HCT116 (cell line): ENCODE results near the gene WFDC2. TPM values are rescaled to one million over a fixed set of nuclear protein-coding genes. Genes with fewer than 3 reads are reported as not detected.

Experiments used
- ATAC-seq: fragments of 200-7000 bp; cut with Tn5 transposase; 2 replicates; pipeline ENCODE4 v1.9.1; 2020; ENCODE audit warnings: mild to moderate bottlenecking, moderate library complexity
- BruUV-seq: library from RNA; stranded (reverse); fragments of 400-500 nt; replicated peaks from 2 replicates; lab custom pipeline; 2021; lab: Mats Ljungman, UMichigan
- CTCF ChIA-PET: fragments of 300-600 bp; sonication (Branson Sonifier 250); formaldehyde crosslinking; loops from one replicate; lab custom pipeline; 2021; ENCODE audit warnings: antibody characterized with exemption; lab: Charles Lee
- POLR2A ChIA-PET: fragments of 300-600, 350-600 bp; sonication (Branson Sonifier 250); formaldehyde crosslinking; loops from one replicate; lab custom pipeline; 2021; ENCODE audit warnings: antibody characterized with exemption; lab: Charles Lee
- RAD21 ChIA-PET, 2 experiments: fragments of 300-600 bp; sonication (Branson Sonifier 250); formaldehyde crosslinking; loops; one replicate each; lab custom pipeline; 2023; ENCODE audit warnings: low total read pairs in 2 of 2; ENCODE audit not compliant: uncharacterized antibody in 2 of 2, unreplicated experiment in 2 of 2, low non-redundant PET in 1 of 2; lab: Charles Lee
- DNase-seq: peaks from one replicate; pipeline ENCODE4 v3.0.0-alpha.2; 2010; ENCODE audit warnings: low read depth, low spot score
- H2AFZ ChIP-seq: fragments of 200-600 bp; shearing (Covaris generic), sonication (generic); 2 replicates; pipeline ENCODE4 v1.6.1; 2017; ENCODE audit warnings: low read depth, mixed run types, mixed read lengths, antibody characterized with exemption, low read length; ENCODE audit not compliant: poor library complexity, severe bottlenecking
- H3K27ac ChIP-seq: 2 replicates; pipeline ENCODE4 v1.5.1; 2012; ENCODE audit warnings: low read depth, low read length
- H3K27me3 ChIP-seq: fragments of 200-600 bp; sonication (generic); 2 replicates; pipeline ENCODE4 v1.6.1; 2016; ENCODE audit warnings: mixed run types, low read length, mixed read lengths; ENCODE audit not compliant: insufficient read depth
- H3K36me3 ChIP-seq, 2 experiments: fragments of 200-500 bp in 1 of 2; fragments of 200-600 bp in 1 of 2; sonication (Bioruptor generic) in 1 of 2; sonication (generic) in 1 of 2; 2 replicates each; pipeline versions ENCODE4 v1.5.1 to v1.6.1; 2014 to 2016; ENCODE audit warnings: low read length in 2 of 2, inconsistent platforms in 1 of 2, mixed read lengths in 1 of 2, mixed run types in 1 of 2; ENCODE audit not compliant: insufficient read depth in 2 of 2, control insufficient read depth in 1 of 2
- H3K4me1 ChIP-seq, 2 experiments: fragments of 200-600 bp in 1 of 2; sonication (generic) in 1 of 2; 2 replicates each; pipeline versions ENCODE4 v1.5.1 to v1.6.1; 2012 to 2017; ENCODE audit warnings: low read length in 2 of 2, inconsistent platforms in 1 of 2, mild to moderate bottlenecking in 1 of 2, mixed read lengths in 1 of 2, mixed run types in 1 of 2, moderate library complexity in 1 of 2; ENCODE audit not compliant: insufficient read depth in 2 of 2, control insufficient read depth in 1 of 2
- H3K4me2 ChIP-seq: fragments of 200-600 bp; sonication (generic); 2 replicates; pipeline ENCODE4 v1.6.1; 2017; ENCODE audit warnings: mixed run types, low read length, mixed read lengths
- H3K4me3 ChIP-seq, 2 experiments: fragments of 200-600 bp in 1 of 2; sonication (generic) in 1 of 2; replicated peaks in 1 of 2; 2 replicates each; pipeline ENCODE4 v1.5.1; 2011 to 2016; ENCODE audit warnings: low read length in 2 of 2, control low read depth in 1 of 2, low read depth in 1 of 2, mild to moderate bottlenecking in 1 of 2, mixed read lengths in 1 of 2, mixed run types in 1 of 2
- H3K79me2 ChIP-seq: fragments of 200-600 bp; sonication (generic); 2 replicates; pipeline ENCODE4 v1.6.1; 2017; ENCODE audit warnings: mild to moderate bottlenecking, mixed run types, low read length, moderate library complexity, mixed read lengths; ENCODE audit not compliant: insufficient read depth
- H3K9ac ChIP-seq: fragments of 200-600 bp; sonication (generic); 2 replicates; pipeline ENCODE4 v1.6.1; 2016; ENCODE audit warnings: low read length, mixed read lengths
- H3K9me2 ChIP-seq: fragments of 200-600 bp; sonication (generic), shearing (Covaris generic); 2 replicates; pipeline ENCODE4 v1.6.1; 2017; ENCODE audit warnings: mixed run types, mild to moderate bottlenecking, moderate library complexity; ENCODE audit not compliant: insufficient read depth
- H3K9me3 ChIP-seq, 2 experiments: fragments of 200-500 bp in 1 of 2; fragments of 200-600 bp in 1 of 2; sonication (Bioruptor generic) in 1 of 2; sonication (generic) in 1 of 2; 2 replicates each; pipeline ENCODE4 v1.6.1; 2014 to 2017; ENCODE audit warnings: low read length in 2 of 2, mixed read lengths in 2 of 2, inconsistent platforms in 1 of 2, low read depth in 1 of 2, mild to moderate bottlenecking in 1 of 2, mixed run types in 1 of 2, moderate library complexity in 1 of 2; ENCODE audit not compliant: control insufficient read depth in 1 of 2, insufficient read depth in 1 of 2
- H4K20me1 ChIP-seq: fragments of 200-600 bp; sonication (generic), shearing (Covaris generic); 2 replicates; pipeline ENCODE4 v1.6.1; 2017; ENCODE audit warnings: mixed run types, mild to moderate bottlenecking, moderate library complexity; ENCODE audit not compliant: insufficient read depth
- CEBPB ChIP-seq: IDR thresholded peaks from 2 replicates; pipeline ENCODE4 v1.6.1; 2012; ENCODE audit warnings: low read depth
- EGR1 ChIP-seq: IDR thresholded peaks from 2 replicates; pipeline ENCODE4 v1.6.1; 2012; ENCODE audit warnings: low read depth
- ELF1 ChIP-seq: IDR thresholded peaks from 2 replicates; pipeline ENCODE4 v1.6.1; 2012; ENCODE audit warnings: low read depth, borderline replicate concordance
- EZH2 ChIP-seq: fragments of 200-600 bp; sonication (generic); IDR thresholded peaks from 2 replicates; pipeline ENCODE4 v1.6.1; 2017; ENCODE audit warnings: antibody characterized with exemption, mixed run types
- FOSL1 ChIP-seq: IDR thresholded peaks from 2 replicates; pipeline ENCODE4 v1.6.1; 2012; ENCODE audit warnings: low read depth
- POLR2A ChIP-seq: IDR thresholded peaks from 2 replicates; pipeline ENCODE4 v1.7.0; 2011; ENCODE audit warnings: borderline replicate concordance; ENCODE audit not compliant: insufficient read depth, insufficient read length; ENCODE audit errors: extremely low read depth
- POLR2AphosphoS5 ChIP-seq: IDR thresholded peaks from 2 replicates; pipeline ENCODE4 v1.6.1; 2011; ENCODE audit warnings: mild to moderate bottlenecking, low read depth, low read length, moderate library complexity
- RAD21 ChIP-seq: IDR thresholded peaks from 2 replicates; pipeline ENCODE4 v1.6.1; 2012; ENCODE audit warnings: low read depth, mild to moderate bottlenecking
- SP1 ChIP-seq: IDR thresholded peaks from 2 replicates; pipeline ENCODE4 v1.6.1; 2012; ENCODE audit warnings: low read depth
- TCF7L2 ChIP-seq: IDR thresholded peaks from 2 replicates; pipeline ENCODE4 v1.7.0; 2011; ENCODE audit warnings: borderline replicate concordance, inconsistent platforms; ENCODE audit not compliant: insufficient read depth, insufficient read length; ENCODE audit errors: extremely low read depth
- YY1 ChIP-seq: IDR thresholded peaks from 2 replicates; pipeline ENCODE4 v1.6.1; 2011; ENCODE audit warnings: low read length, low read depth, moderate library complexity, mild to moderate bottlenecking; ENCODE audit not compliant: insufficient replicate concordance; ENCODE audit errors: extremely low read depth
- ZFX ChIP-seq: fragments of 450-650 bp; IDR thresholded peaks from 2 replicates; pipeline ENCODE4 v1.6.1; 2017
- intact Hi-C: fragments of 100-400 bp; cut with micrococcal nuclease; formaldehyde crosslinking; loops from 2 replicates; pipeline ENCODE4 v1.10.0; 2022
- total RNA-seq: library from RNA; stranded (reverse); gene quantifications from one replicate; pipeline ENCODE4 v1.2.1, GENCODE V29; 2021; ENCODE audit not compliant: unreplicated experiment
- TF ChIP-seq, protein P1 (sequence below), 3 experiments: fragments of 200-600 bp in 1 of 3; sonication (generic) in 1 of 3; IDR thresholded peaks in 2 of 3; conservative IDR thresholded peaks in 1 of 3; 2 replicates each; pipeline ENCODE4 v1.5.1; 2012 to 2017; ENCODE audit warnings: low read depth in 2 of 3, low read length in 2 of 3, antibody characterized with exemption in 1 of 3, borderline replicate concordance in 1 of 3, control low read depth in 1 of 3, mild to moderate bottlenecking in 1 of 3, mixed read lengths in 1 of 3, mixed run types in 1 of 3, moderate library complexity in 1 of 3; ENCODE audit not compliant: insufficient read depth in 1 of 3
- TF ChIP-seq, protein P2 (sequence below): IDR thresholded peaks from 2 replicates; pipeline ENCODE4 v1.6.1; 2012; ENCODE audit warnings: low read depth

WFDC2 gene
- total RNA-seq, 1 experiment from 2014 or later, result 1.1 TPM

DNA sequence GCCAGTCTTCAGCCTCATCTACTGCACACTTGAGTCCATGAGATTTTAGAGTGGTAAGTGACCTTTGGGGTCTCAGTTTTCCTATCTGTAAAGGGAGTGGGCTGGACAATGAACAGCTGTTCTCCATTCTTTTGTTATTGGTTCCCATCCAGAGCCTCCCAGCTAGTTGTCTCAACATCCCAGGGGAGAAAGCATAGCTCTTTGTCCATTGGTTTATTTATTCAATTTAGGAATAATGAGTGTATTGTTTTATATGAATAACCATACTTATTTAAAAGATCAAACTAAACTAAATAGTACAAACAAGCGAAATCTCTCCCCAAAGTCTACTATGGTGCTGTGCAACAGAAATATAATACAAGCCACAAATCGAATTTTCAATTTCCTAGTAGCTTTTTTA, 39.9 kb upstream of the WFDC2 start:
- H3K4me1 ChIP-seq, result no peaks in the 10 kb centered on the region
- H3K4me3 ChIP-seq, result no peak overlapping the region
- H3K9ac ChIP-seq, result no peak overlapping the region
- RAD21 ChIA-PET, result no interaction called here
- intact Hi-C loops, result no loop called here
- H3K36me3 ChIP-seq, result peaks cover 7% of the 10 kb centered on the region in 2 experiments; a peak in 3 of 4 replicates
- ATAC-seq (no peak), DNase-seq (no peak)
- CTCF ChIA-PET, result interaction anchor here (0.9 kb wide), 1 partner anchor 124 kb away, joined by 5 read pairs; no protein-coding TSS in a partner anchor
- H3K4me2 ChIP-seq, result no peak overlapping the region
- POLR2A ChIA-PET, result no interaction called here
- H3K9me2 ChIP-seq, result no peaks in the 10 kb centered on the region
- H3K27me3 ChIP-seq, result no peaks in the 10 kb centered on the region
- no peaks in the 10 kb centered on the region for H4K20me1 ChIP-seq
- H3K9me3 ChIP-seq, result no peaks in the 10 kb centered on the region
- TF ChIP-seq RAD21, result no peak
- TF ChIP-seq POLR2A, result no peak
- no peak for TF ChIP-seq ELF1
- TF ChIP-seq CEBPB, result no peak
- TF ChIP-seq ZFX, result no peak
- H3K79me2 ChIP-seq, result no peaks in the 10 kb centered on the region
- H3K27ac ChIP-seq, result no peak overlapping the region
- H2AFZ ChIP-seq, result no peak overlapping the region
- no TSS peak for BruUV-seq

DNA sequence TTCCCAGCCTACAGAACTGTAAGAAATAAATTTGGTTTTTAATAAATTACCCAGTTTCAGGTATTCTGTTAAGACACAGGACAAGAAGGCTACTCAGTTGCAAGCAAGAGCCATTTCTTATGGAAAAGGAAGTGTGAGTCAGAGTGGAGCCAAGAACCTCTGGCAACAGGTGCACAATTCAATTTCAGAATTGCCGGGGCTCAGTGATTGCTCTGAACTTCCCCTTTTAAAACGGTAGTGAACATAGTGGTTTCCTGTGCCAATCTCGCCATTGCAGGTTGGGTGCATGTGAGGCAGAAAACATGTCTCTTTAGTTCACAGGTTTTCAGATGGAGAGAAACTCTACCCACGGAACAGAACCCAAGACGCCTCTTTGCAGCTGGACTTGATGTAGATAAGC, 37.3 kb upstream of the WFDC2 start:
- H3K27me3 ChIP-seq, result no peaks in the 10 kb centered on the region
- no peak overlapping the region for H3K4me3 ChIP-seq
- no peak overlapping the region for H2AFZ ChIP-seq
- H3K4me1 ChIP-seq, result peaks cover 0 to 12% of the 10 kb centered on the region in 2 experiments; a peak in 2 of 4 replicates
- no peak overlapping the region for H3K9ac ChIP-seq
- no peak overlapping the region for H3K4me2 ChIP-seq
- H3K79me2 ChIP-seq, result no peaks in the 10 kb centered on the region
- H3K36me3 ChIP-seq, result no peaks in the 10 kb centered on the region
- H4K20me1 ChIP-seq, result no peaks in the 10 kb centered on the region
- no peak for ATAC-seq
- ChIA-PET POLR2A (no interaction called here), CTCF (no interaction called here), RAD21 (no interaction called here)
- no TSS peak for BruUV-seq
- no peak overlapping the region for H3K27ac ChIP-seq
- H3K9me2 ChIP-seq, result no peaks in the 10 kb centered on the region
- no peaks in the 10 kb centered on the region for H3K9me3 ChIP-seq
- DNase-seq, result no peak
- intact Hi-C loops, result no loop called here
- TF ChIP-seq EGR1 (no peak), SP1 (no peak), TCF7L2 (no peak), ELF1 (no peak), RAD21 (no peak), YY1 (no peak), FOSL1 (no peak), POLR2AphosphoS5 (no peak), EZH2 (no peak)
- TF ChIP-seq, protein P1, sequence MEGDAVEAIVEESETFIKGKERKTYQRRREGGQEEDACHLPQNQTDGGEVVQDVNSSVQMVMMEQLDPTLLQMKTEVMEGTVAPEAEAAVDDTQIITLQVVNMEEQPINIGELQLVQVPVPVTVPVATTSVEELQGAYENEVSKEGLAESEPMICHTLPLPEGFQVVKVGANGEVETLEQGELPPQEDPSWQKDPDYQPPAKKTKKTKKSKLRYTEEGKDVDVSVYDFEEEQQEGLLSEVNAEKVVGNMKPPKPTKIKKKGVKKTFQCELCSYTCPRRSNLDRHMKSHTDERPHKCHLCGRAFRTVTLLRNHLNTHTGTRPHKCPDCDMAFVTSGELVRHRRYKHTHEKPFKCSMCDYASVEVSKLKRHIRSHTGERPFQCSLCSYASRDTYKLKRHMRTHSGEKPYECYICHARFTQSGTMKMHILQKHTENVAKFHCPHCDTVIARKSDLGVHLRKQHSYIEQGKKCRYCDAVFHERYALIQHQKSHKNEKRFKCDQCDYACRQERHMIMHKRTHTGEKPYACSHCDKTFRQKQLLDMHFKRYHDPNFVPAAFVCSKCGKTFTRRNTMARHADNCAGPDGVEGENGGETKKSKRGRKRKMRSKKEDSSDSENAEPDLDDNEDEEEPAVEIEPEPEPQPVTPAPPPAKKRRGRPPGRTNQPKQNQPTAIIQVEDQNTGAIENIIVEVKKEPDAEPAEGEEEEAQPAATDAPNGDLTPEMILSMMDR (IDR thresholded peaks at IDR 0.05 in 2 of 3, conservative IDR thresholded peaks at IDR 0.05 in 1 of 3; ENCODE audit: borderline replicate concordance in 1 of 3, insufficient read depth in 1 of 3, low read depth in 2 of 3, low read length in 2 of 3), result no peak
- TF ChIP-seq, protein P2, sequence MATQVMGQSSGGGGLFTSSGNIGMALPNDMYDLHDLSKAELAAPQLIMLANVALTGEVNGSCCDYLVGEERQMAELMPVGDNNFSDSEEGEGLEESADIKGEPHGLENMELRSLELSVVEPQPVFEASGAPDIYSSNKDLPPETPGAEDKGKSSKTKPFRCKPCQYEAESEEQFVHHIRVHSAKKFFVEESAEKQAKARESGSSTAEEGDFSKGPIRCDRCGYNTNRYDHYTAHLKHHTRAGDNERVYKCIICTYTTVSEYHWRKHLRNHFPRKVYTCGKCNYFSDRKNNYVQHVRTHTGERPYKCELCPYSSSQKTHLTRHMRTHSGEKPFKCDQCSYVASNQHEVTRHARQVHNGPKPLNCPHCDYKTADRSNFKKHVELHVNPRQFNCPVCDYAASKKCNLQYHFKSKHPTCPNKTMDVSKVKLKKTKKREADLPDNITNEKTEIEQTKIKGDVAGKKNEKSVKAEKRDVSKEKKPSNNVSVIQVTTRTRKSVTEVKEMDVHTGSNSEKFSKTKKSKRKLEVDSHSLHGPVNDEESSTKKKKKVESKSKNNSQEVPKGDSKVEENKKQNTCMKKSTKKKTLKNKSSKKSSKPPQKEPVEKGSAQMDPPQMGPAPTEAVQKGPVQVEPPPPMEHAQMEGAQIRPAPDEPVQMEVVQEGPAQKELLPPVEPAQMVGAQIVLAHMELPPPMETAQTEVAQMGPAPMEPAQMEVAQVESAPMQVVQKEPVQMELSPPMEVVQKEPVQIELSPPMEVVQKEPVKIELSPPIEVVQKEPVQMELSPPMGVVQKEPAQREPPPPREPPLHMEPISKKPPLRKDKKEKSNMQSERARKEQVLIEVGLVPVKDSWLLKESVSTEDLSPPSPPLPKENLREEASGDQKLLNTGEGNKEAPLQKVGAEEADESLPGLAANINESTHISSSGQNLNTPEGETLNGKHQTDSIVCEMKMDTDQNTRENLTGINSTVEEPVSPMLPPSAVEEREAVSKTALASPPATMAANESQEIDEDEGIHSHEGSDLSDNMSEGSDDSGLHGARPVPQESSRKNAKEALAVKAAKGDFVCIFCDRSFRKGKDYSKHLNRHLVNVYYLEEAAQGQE, result no peak
